HCT116 (cell line): Measurements from ENCODE around the gene BCL2L13.
A peak's percentile ranks its signal among the peaks of the same experiment; 100 is the strongest.

Experiments used
- ATF3 ChIP-seq: IDR thresholded peaks from 2 replicates; pipeline ENCODE4 v1.6.1; 2012
- CEBPB ChIP-seq: IDR thresholded peaks from 2 replicates; pipeline ENCODE4 v1.6.1; 2012; ENCODE audit warnings: low read depth
- CTCF ChIP-seq, 3 experiments: fragments of 200-600 bp in 1 of 3; sonication (generic) in 1 of 3; IDR thresholded peaks in 2 of 3; conservative IDR thresholded peaks in 1 of 3; 2 replicates each; pipeline ENCODE4 v1.5.1; 2012 to 2017; ENCODE audit warnings: low read depth in 2 of 3, low read length in 2 of 3, antibody characterized with exemption in 1 of 3, borderline replicate concordance in 1 of 3, control low read depth in 1 of 3, mild to moderate bottlenecking in 1 of 3, mixed read lengths in 1 of 3, mixed run types in 1 of 3, moderate library complexity in 1 of 3; ENCODE audit not compliant: insufficient read depth in 1 of 3
- EZH2 ChIP-seq: fragments of 200-600 bp; sonication (generic); IDR thresholded peaks from 2 replicates; pipeline ENCODE4 v1.6.1; 2017; ENCODE audit warnings: antibody characterized with exemption, mixed run types
- EZH2phosphoT487 ChIP-seq: fragments of 200-600 bp; IDR thresholded peaks from 2 replicates; pipeline ENCODE4 v1.6.1; 2018; ENCODE audit warnings: antibody characterized with exemption, borderline replicate concordance
- POLR2A ChIP-seq: IDR thresholded peaks from 2 replicates; pipeline ENCODE4 v1.7.0; 2011; ENCODE audit warnings: borderline replicate concordance; ENCODE audit not compliant: insufficient read depth, insufficient read length; ENCODE audit errors: extremely low read depth
- POLR2AphosphoS5 ChIP-seq: IDR thresholded peaks from 2 replicates; pipeline ENCODE4 v1.6.1; 2011; ENCODE audit warnings: mild to moderate bottlenecking, low read depth, low read length, moderate library complexity
- RAD21 ChIP-seq: IDR thresholded peaks from 2 replicates; pipeline ENCODE4 v1.6.1; 2012; ENCODE audit warnings: low read depth, mild to moderate bottlenecking
- REST ChIP-seq: IDR thresholded peaks from 2 replicates; pipeline ENCODE4 v1.6.1; 2012; ENCODE audit warnings: low read depth
- TCF7L2 ChIP-seq: IDR thresholded peaks from 2 replicates; pipeline ENCODE4 v1.7.0; 2011; ENCODE audit warnings: borderline replicate concordance, inconsistent platforms; ENCODE audit not compliant: insufficient read depth, insufficient read length; ENCODE audit errors: extremely low read depth
- ZFX ChIP-seq: fragments of 450-650 bp; IDR thresholded peaks from 2 replicates; pipeline ENCODE4 v1.6.1; 2017

DNA sequence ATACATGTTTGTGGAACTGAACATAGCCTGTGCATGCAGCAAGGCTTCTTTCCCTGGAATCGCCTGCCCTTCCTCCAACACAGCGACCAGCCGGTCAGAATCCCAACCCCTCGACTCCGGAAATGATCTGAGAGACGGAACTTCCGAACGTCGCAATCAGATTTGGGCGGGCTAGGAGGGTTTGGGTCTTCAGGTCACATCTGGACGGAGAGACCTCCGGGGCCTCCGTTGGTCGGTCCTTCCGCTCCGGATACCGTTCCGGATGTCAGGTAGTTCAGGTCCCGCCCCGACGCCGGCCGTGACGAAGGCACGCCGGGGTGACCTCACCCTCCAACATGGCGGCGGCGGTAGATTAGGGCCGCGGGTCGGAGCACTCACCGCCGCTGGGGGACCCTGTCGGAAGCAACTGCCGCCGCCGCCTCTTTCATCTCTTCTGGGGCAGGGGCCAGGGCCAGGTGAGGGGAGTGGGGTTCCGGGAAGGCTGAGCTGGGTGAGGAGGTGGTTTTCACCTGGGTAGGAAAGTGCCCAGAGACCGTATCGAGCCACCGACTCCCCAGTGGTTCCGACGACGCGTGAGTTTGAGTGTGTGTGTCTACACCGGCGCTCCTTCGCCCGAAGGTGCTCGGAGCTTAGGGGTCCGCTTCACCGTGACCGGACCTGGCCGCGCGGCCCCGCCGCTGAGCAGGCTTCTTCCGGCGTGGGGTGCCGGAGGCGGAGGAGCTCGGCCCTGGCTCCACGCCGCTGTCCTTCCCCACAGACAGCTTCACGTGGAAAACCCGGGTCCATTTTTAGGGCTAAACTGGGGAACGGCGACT is at the start of gene BCL2L13:
- TF ChIP-seq CTCF (IDR thresholded peaks at IDR 0.05 in 2 of 3, conservative IDR thresholded peaks at IDR 0.05 in 1 of 3; ENCODE audit: borderline replicate concordance in 1 of 3, insufficient read depth in 1 of 3, low read depth in 2 of 3, low read length in 2 of 3) = no peak
- peak; percentile 79 for TF ChIP-seq POLR2A
- TF ChIP-seq REST = no peak
- TF ChIP-seq CEBPB = no peak
- no peak for TF ChIP-seq EZH2phosphoT487
- TF ChIP-seq TCF7L2 = peak; percentile 61
- no peak for TF ChIP-seq ATF3
- TF ChIP-seq POLR2AphosphoS5 = peak; percentile 95
- TF ChIP-seq RAD21 = no peak
- no peak for TF ChIP-seq EZH2
- TF ChIP-seq ZFX = peak; percentile 55; the same call in 1 of the 2 replicates
